Gastroesophageal sphincter (tissue), 4 donors: ENCODE data around the gene LRRC26. TPM values are rescaled to one million over a fixed set of nuclear protein-coding genes. Genes with fewer than 3 reads are reported as not detected.

ENCODE experiments used
- small RNA-seq, 4 donors: library from RNA; depleted of rRNA; stranded (forward); fragments of <200 nt; gene quantifications; one replicate each; pipeline ENCODE3, GENCODE V24; 2016
- total RNA-seq, 4 donors: library from RNA; depleted of rRNA; stranded (reverse); fragments of >200 nt; gene quantifications; one replicate each; pipeline ENCODE4 v1.1.0, GENCODE V29; 2016

Gene LRRC26
- total RNA-seq, 4 donors from 2014 or later, result 7.7 TPM; not detected in 3

Small RNA genes within 50 kb of the gene (small RNA-seq; reads per million reads assigned to genes)
- gene MIR3621, result 0 reads per million in 4 donors

Other genes starting within 250 kb of the LRRC26 start
- gene FBXW5, start 225.3 kb downstream of the LRRC26 start, total RNA-seq, result 100 to 1,000 TPM; 171 to 310 (median 236) TPM
- gene C8G, start 224.8 kb downstream of the LRRC26 start, total RNA-seq, result not detected
- gene LCN12, start 217.8 kb downstream of the LRRC26 start, total RNA-seq, result not detected
- gene PTGDS, start 192.5 kb downstream of the LRRC26 start, total RNA-seq, result 100 to 1,000 TPM in 1 of 4 donors, 10 to 100 TPM in 2, 1 to 10 TPM in 1; 7.4 to 132 (median 29.7) TPM
- under 1 TPM in 2 of 4 donors, not detected in 2; 0.40 TPM for gene LCNL1, start 187.1 kb downstream of the LRRC26 start, total RNA-seq
- 10 to 100 TPM; 24.2 to 42.6 (median 36.1) TPM for gene PAXX, start 177.6 kb downstream of the LRRC26 start, total RNA-seq
- 1 to 10 TPM in 3 of 4 donors, under 1 TPM in 1; 0.81 to 5.4 (median 2.2) TPM for gene CLIC3, start 173.5 kb downstream of the LRRC26 start, total RNA-seq
- gene ABCA2, start 141.8 kb downstream of the LRRC26 start, total RNA-seq, result 10 to 100 TPM; 13.5 to 24.3 (median 19.3) TPM
- under 1 TPM in 1 of 4 donors, not detected in 3; 0.20 TPM for gene FUT7, start 138.0 kb downstream of the LRRC26 start, total RNA-seq
- gene NPDC1, start 123.9 kb downstream of the LRRC26 start, total RNA-seq, result 10 to 100 TPM; 50.4 to 69.9 (median 59.5) TPM
- 1 to 10 TPM in 1 of 4 donors, under 1 TPM in 1, not detected in 2; 0.58 to 1.6 TPM for gene ENTPD2, start 116.0 kb downstream of the LRRC26 start, total RNA-seq
- gene SAPCD2, start 99.5 kb downstream of the LRRC26 start, total RNA-seq, result 1 to 10 TPM in 1 of 4 donors, under 1 TPM in 3; 0.13 to 1.3 (median 0.19) TPM
- gene UAP1L1, start 92.5 kb downstream of the LRRC26 start, total RNA-seq, result 1 to 10 TPM; 4.2 to 7.3 (median 6.0) TPM
- gene MAN1B1, start 83.1 kb downstream of the LRRC26 start, total RNA-seq, result 10 to 100 TPM; 26.1 to 30.2 (median 29.3) TPM
- 100 to 1,000 TPM in 3 of 4 donors, 10 to 100 TPM in 1; 74.5 to 124 (median 111) TPM for gene DPP7, start 55.3 kb downstream of the LRRC26 start, total RNA-seq
- under 1 TPM in 2 of 4 donors, not detected in 2; 0.08 to 0.13 TPM for gene GRIN1, start 30.9 kb downstream of the LRRC26 start, total RNA-seq
- not detected for gene TMEM210, start 2.0 kb upstream of the LRRC26 start, total RNA-seq
- gene ANAPC2, start 18.5 kb upstream of the LRRC26 start, total RNA-seq, result 10 to 100 TPM; 11.9 to 32.1 (median 23.7) TPM
- gene SSNA1, start 18.6 kb upstream of the LRRC26 start, total RNA-seq, result 10 to 100 TPM; 56.8 to 99.0 (median 73.8) TPM
- gene TPRN, start 30.7 kb upstream of the LRRC26 start, total RNA-seq, result 10 to 100 TPM in 1 of 4 donors, 1 to 10 TPM in 3; 3.6 to 11.6 (median 6.1) TPM
- gene TMEM203, start 35.6 kb upstream of the LRRC26 start, total RNA-seq, result 10 to 100 TPM; 21.9 to 36.1 (median 29.1) TPM
- 1 to 10 TPM; 4.6 to 9.8 (median 7.6) TPM for gene NDOR1, start 35.6 kb upstream of the LRRC26 start, total RNA-seq
- gene RNF208, start 52.2 kb upstream of the LRRC26 start, total RNA-seq, result 1 to 10 TPM in 3 of 4 donors, not detected in 1; 1.6 to 5.3 (median 3.1) TPM
- 1 to 10 TPM in 2 of 4 donors, not detected in 2; 1.1 to 5.8 TPM for gene CYSRT1, start 55.1 kb upstream of the LRRC26 start, total RNA-seq
- under 1 TPM in 1 of 4 donors, not detected in 3; 0.57 TPM for gene RNF224, start 57.5 kb upstream of the LRRC26 start, total RNA-seq
- not detected for gene SLC34A3, start 60.9 kb upstream of the LRRC26 start, total RNA-seq
- gene TUBB4B, start 71.2 kb upstream of the LRRC26 start, total RNA-seq, result 100 to 1,000 TPM; 220 to 488 (median 265) TPM
- not detected for gene STPG3, start 81.2 kb upstream of the LRRC26 start, total RNA-seq
- 10 to 100 TPM; 36.9 to 58.8 (median 45.2) TPM for gene NELFB, start 85.3 kb upstream of the LRRC26 start, total RNA-seq
- gene TOR4A, start 107.7 kb upstream of the LRRC26 start, total RNA-seq, result 1 to 10 TPM; 4.7 to 7.4 (median 6.9) TPM
- 10 to 100 TPM in 1 of 4 donors, 1 to 10 TPM in 3; 3.8 to 11.3 (median 4.3) TPM for gene NRARP, start 132.2 kb upstream of the LRRC26 start, total RNA-seq